T-cell (primary cell): ENCODE data around the gene LIX1. TPM values are rescaled to one million over a fixed set of nuclear protein-coding genes. Genes with fewer than 3 reads are reported as not detected.

ENCODE experiments used
- ATAC-seq, 4 experiments: fragments of 200-7000 bp in 3 of 4; fragments of 150-1000 bp in 1 of 4; cut with Tn5 transposase; replicated peaks in 1 of 4; 1 replicate in 3 of 4; 2 replicates in 1 of 4; pipeline ENCODE4 v1.10.0; 2021; ENCODE audit warnings: moderate library complexity in 3 of 4, mild to moderate bottlenecking in 2 of 4, moderate number of reproducible peaks in 1 of 4
- CTCF ChIA-PET, 2 donors: fragments of 300-600 bp; sonication (Branson Sonifier 250); formaldehyde crosslinking; loops; one replicate each; lab custom pipeline; 2022; ENCODE audit warnings: antibody characterized with exemption in 2 of 2; lab: Charles Lee
- POLR2A ChIA-PET, 2 donors: fragments of 300-600 bp; sonication (Branson Sonifier 250); formaldehyde crosslinking; loops; one replicate each; lab custom pipeline; 2022; ENCODE audit warnings: antibody characterized with exemption in 2 of 2; lab: Charles Lee
- DNase-seq, 35 experiments: peaks; one replicate each; pipeline versions ENCODE4 v3.0.0 to v3.0.0-alpha.2; 2013 to 2023
- H3K27ac ChIP-seq: one replicate; pipeline ENCODE4 v1.5.1; 2013; ENCODE audit warnings: low read length
- H3K27me3 ChIP-seq, 2 experiments: replicated peaks in 1 of 2; 1 replicate in 1 of 2; 2 replicates in 1 of 2; pipeline versions ENCODE4 v1.6.1 to v1.7.0; 2013; ENCODE audit warnings: low read length in 1 of 2, mixed read lengths in 1 of 2; ENCODE audit not compliant: control insufficient read depth in 2 of 2, insufficient read depth in 2 of 2; ENCODE audit errors: extremely low read depth in 1 of 2
- H3K36me3 ChIP-seq, 2 donors: 1 replicate in 1 of 2; 2 replicates in 1 of 2; pipeline versions ENCODE4 v1.6.1 to v1.7.0; 2013; ENCODE audit warnings: low read length in 1 of 2; ENCODE audit not compliant: control insufficient read depth in 2 of 2, insufficient read depth in 1 of 2; ENCODE audit errors: extremely low read depth in 1 of 2
- H3K4me1 ChIP-seq, 2 experiments: 1 replicate in 1 of 2; 2 replicates in 1 of 2; pipeline versions ENCODE4 v1.6.1 to v1.7.0; 2013; ENCODE audit warnings: low read length in 2 of 2, mixed read lengths in 1 of 2; ENCODE audit not compliant: insufficient read depth in 2 of 2, control insufficient read depth in 1 of 2; ENCODE audit errors: extremely low read depth in 1 of 2
- H3K4me3 ChIP-seq, 2 donors: 1 replicate in 1 of 2; 2 replicates in 1 of 2; pipeline versions ENCODE4 v1.5.1 to v1.7.0; 2013; ENCODE audit warnings: mild to moderate bottlenecking in 2 of 2, low read length in 1 of 2, moderate library complexity in 1 of 2; ENCODE audit not compliant: control insufficient read depth in 1 of 2; ENCODE audit errors: extremely low read depth in 1 of 2
- H3K9me3 ChIP-seq: 2 replicates; pipeline ENCODE4 v1.7.0; 2013
- H3K27ac Mint-ChIP-seq, 2 donors: one replicate each; pipeline ENCODE4 v1.8.0; 2020 to 2021; ENCODE audit warnings: mild to moderate bottlenecking in 2 of 2, mixed read lengths in 2 of 2
- H3K27me3 Mint-ChIP-seq, 2 donors: one replicate each; pipeline ENCODE4 v1.8.0; 2021 to 2022; ENCODE audit warnings: mixed read lengths in 2 of 2
- H3K36me3 Mint-ChIP-seq: one replicate; pipeline ENCODE4 v1.8.0; 2021; ENCODE audit warnings: mixed read lengths
- H3K4me1 Mint-ChIP-seq, 3 donors: one replicate each; pipeline ENCODE4 v1.8.0; 2020 to 2022; ENCODE audit warnings: mixed read lengths in 3 of 3, mild to moderate bottlenecking in 1 of 3
- H3K4me3 Mint-ChIP-seq, 3 donors: one replicate each; pipeline ENCODE4 v1.8.0; 2020 to 2022; ENCODE audit warnings: mild to moderate bottlenecking in 3 of 3, mixed read lengths in 3 of 3, moderate library complexity in 3 of 3
- H3K9me3 Mint-ChIP-seq, 3 donors: one replicate each; pipeline ENCODE4 v1.8.0; 2020 to 2022; ENCODE audit warnings: mixed read lengths in 3 of 3
- WGBS: methylation state at CpG from one replicate; pipeline ENCODE4 v1.1.5; 2013; ENCODE audit warnings: missing lambda C conversion rate; ENCODE audit not compliant: insufficient coverage; 5-methylcytosine and 5-hydroxymethylcytosine counted together
- total RNA-seq, 35 experiments: library from RNA in 6 of 35; stranded (reverse) in 6 of 35; fragments of 120-200 nt in 1 of 35; gene quantifications; one replicate each; pipeline versions ENCODE4 v1.2.1 to v1.2.4 and lab custom pipeline; 2013 to 2026

LIX1 gene
- total RNA-seq, 5 donors from 2014 or later (not counting 1 experiment from before 2014, with no cell fraction given): not detected

GRCh38 chr5:97151370-97151769 is 9.0 kb upstream of the LIX1 start:
- H3K27me3 ChIP-seq: no peaks in the 10 kb centered on the region
- Mint-ChIP-seq H3K36me3 (peaks cover 1% of the 10 kb centered on the region), H3K27me3 (no peaks in the 10 kb centered on the region), H3K9me3 (peaks cover 0 to 2% (median under 1%) of the 10 kb centered on the region in 3 donors), H3K4me1 (no peaks in the 10 kb centered on the region), H3K27ac (no peak overlapping the region), H3K4me3 (no peak overlapping the region)
- WGBS: 67% methylated on average over 1 of the region's 3 CpGs
- H3K4me3 ChIP-seq: no peak overlapping the region
- H3K27ac ChIP-seq: no peak overlapping the region
- H3K36me3 ChIP-seq: no peaks in the 10 kb centered on the region
- DNase-seq: no peak
- no peaks in the 10 kb centered on the region for H3K9me3 ChIP-seq
- POLR2A ChIA-PET: interaction anchor here in 1 of 2 donors (0.5 kb wide), 1 partner anchor 339 kb away, joined by 3 read pairs; no protein-coding TSS in a partner anchor
- ATAC-seq: no peak
- H3K4me1 ChIP-seq: no peaks in the 10 kb centered on the region
- CTCF ChIA-PET: interaction anchor here (0.7 kb wide), 2 partner anchors 249 to 1296 kb away, joined by 4 read pairs; no protein-coding TSS in a partner anchor

- WGBS: 80% methylated on average over 1 of the region's 1 CpG
- Histone ChIP-seq H3K4me3 (no peak overlapping the region), H3K27ac (no peak overlapping the region), H3K4me1 (no peaks in the 10 kb centered on the region), H3K9me3 (no peaks in the 10 kb centered on the region), H3K36me3 (no peaks in the 10 kb centered on the region), H3K27me3 (no peaks in the 10 kb centered on the region)
- CTCF ChIA-PET: interaction anchor here in 1 of 2 donors (2.2 kb wide), 1 partner anchor 11 kb away, joined by 5 read pairs; no protein-coding TSS in a partner anchor
- no peaks in the 10 kb centered on the region for H3K9me3 Mint-ChIP-seq
- H3K4me3 Mint-ChIP-seq: no peak overlapping the region
- POLR2A ChIA-PET: interaction anchor here in 1 of 2 donors (0.5 kb wide), 1 partner anchor 123 kb away, joined by 3 read pairs; no protein-coding TSS in a partner anchor
- no peaks in the 10 kb centered on the region for H3K27me3 Mint-ChIP-seq
- DNase-seq (no peak), ATAC-seq (no peak)
- no peak overlapping the region for H3K27ac Mint-ChIP-seq
- H3K36me3 Mint-ChIP-seq: no peaks in the 10 kb centered on the region
- H3K4me1 Mint-ChIP-seq: no peaks in the 10 kb centered on the region
Measured at GRCh38 chr5:97150401-97150800, 8.0 kb upstream of the LIX1 start.

- Mint-ChIP-seq H3K9me3 (no peaks in the 10 kb centered on the region), H3K27ac (no peak overlapping the region), H3K36me3 (no peaks in the 10 kb centered on the region), H3K27me3 (no peaks in the 10 kb centered on the region), H3K4me1 (no peaks in the 10 kb centered on the region), H3K4me3 (no peak overlapping the region)
- WGBS: no CpG with 5 or more reads among the region's 2 CpGs
- Histone ChIP-seq H3K27ac (no peak overlapping the region), H3K36me3 (no peaks in the 10 kb centered on the region), H3K4me1 (no peaks in the 10 kb centered on the region), H3K4me3 (no peak overlapping the region), H3K27me3 (no peaks in the 10 kb centered on the region), H3K9me3 (no peaks in the 10 kb centered on the region)
- ATAC-seq (no peak), DNase-seq (no peak)
- CTCF ChIA-PET: interaction anchor here in 1 of 2 donors (2.2 kb wide), 1 partner anchor 12 kb away, joined by 5 read pairs; no protein-coding TSS in a partner anchor
- POLR2A ChIA-PET: interaction anchor here (0.5 to 0.6 kb wide), 2 partner anchors 157 to 1626 kb away, joined by 3 to 4 read pairs; no protein-coding TSS in a partner anchor
Measured at GRCh38 chr5:97149709-97150108, 7.3 kb upstream of the LIX1 start.

GRCh38 chr5:97148288-97148687 is 5.9 kb upstream of the LIX1 start:
- DNase-seq (no peak), ATAC-seq (no peak)
- Histone ChIP-seq H3K36me3 (no peaks in the 10 kb centered on the region), H3K9me3 (no peaks in the 10 kb centered on the region), H3K4me1 (no peaks in the 10 kb centered on the region), H3K4me3 (no peak overlapping the region), H3K27me3 (no peaks in the 10 kb centered on the region), H3K27ac (no peak overlapping the region)
- CTCF ChIA-PET: interaction anchor here in 1 of 2 donors (1.2 to 2.2 kb wide), 2 partner anchors 9 to 13 kb away, joined by 3 to 5 read pairs; no protein-coding TSS in a partner anchor
- H3K27me3 Mint-ChIP-seq: no peaks in the 10 kb centered on the region
- 88% methylated on average over 2 of the region's 3 CpGs for WGBS
- no peaks in the 10 kb centered on the region for H3K36me3 Mint-ChIP-seq
- H3K27ac Mint-ChIP-seq: no peak overlapping the region
- POLR2A ChIA-PET: no interaction called here
- H3K4me3 Mint-ChIP-seq: no peak overlapping the region
- H3K4me1 Mint-ChIP-seq: no peaks in the 10 kb centered on the region
- H3K9me3 Mint-ChIP-seq: no peaks in the 10 kb centered on the region

GRCh38 chr5:97143704-97144103 is 1.3 kb upstream of the LIX1 start:
- no peaks in the 10 kb centered on the region for H3K9me3 ChIP-seq
- ATAC-seq: no peak
- no peaks in the 10 kb centered on the region for H3K36me3 ChIP-seq
- no peaks in the 10 kb centered on the region for H3K4me1 ChIP-seq
- no peak overlapping the region for H3K4me3 ChIP-seq
- CTCF ChIA-PET: interaction anchor here (0.6 to 0.7 kb wide), 4 partner anchors 15 to 1711 kb away, joined by 3 to 7 read pairs (median 6); no protein-coding TSS in a partner anchor
- no peak overlapping the region for H3K27ac ChIP-seq
- Mint-ChIP-seq H3K4me1 (no peaks in the 10 kb centered on the region), H3K27me3 (peaks cover 11% of the 10 kb centered on the region in 2 donors), H3K9me3 (no peaks in the 10 kb centered on the region), H3K4me3 (no peak overlapping the region), H3K27ac (no peak overlapping the region), H3K36me3 (no peaks in the 10 kb centered on the region)
- H3K27me3 ChIP-seq: peaks cover 0 to 3% of the 10 kb centered on the region in 2 experiments
- POLR2A ChIA-PET: no interaction called here
- DNase-seq: no peak
- WGBS: no CpG with 5 or more reads among the region's 2 CpGs

GRCh38 chr5:97141539-97141938 is 872 bp downstream of the LIX1 start:
- POLR2A ChIA-PET: interaction anchor here in 1 of 2 donors (0.6 kb wide), 1 partner anchor 272 kb away, joined by 3 read pairs; no protein-coding TSS in a partner anchor

More at GRCh38 chr5:97141539-97141938, 872 bp downstream of the LIX1 start:
- Histone ChIP-seq H3K27me3 (peaks cover 0 to 3% of the 10 kb centered on the region in 2 experiments), H3K9me3 (no peaks in the 10 kb centered on the region), H3K4me3 (no peak overlapping the region), H3K36me3 (no peaks in the 10 kb centered on the region), H3K4me1 (no peaks in the 10 kb centered on the region), H3K27ac (no peak overlapping the region)
- Mint-ChIP-seq H3K4me3 (no peak overlapping the region), H3K36me3 (no peaks in the 10 kb centered on the region), H3K9me3 (no peaks in the 10 kb centered on the region), H3K27ac (no peak overlapping the region), H3K27me3 (peaks cover 11 to 13% of the 10 kb centered on the region in 2 donors), H3K4me1 (no peaks in the 10 kb centered on the region)
- WGBS: no CpG with 5 or more reads among the region's 2 CpGs
- ATAC-seq: no peak
- no peak for DNase-seq
- CTCF ChIA-PET: interaction anchor here (0.5 to 2.1 kb wide), 8 partner anchors 245 to 1292 kb away, joined by 3 to 17 read pairs (median 4); no protein-coding TSS in a partner anchor
